Mesendoderm (in vitro differentiated cells): Measurements from ENCODE around the gene JMJD1C.

ENCODE experiments used
- DNase-seq: peaks from one replicate; pipeline ENCODE4 v3.0.0; 2013
- H2AK5ac ChIP-seq: 2 replicates; pipeline ENCODE4 v1.6.1; 2013; ENCODE audit warnings: low read length, inconsistent platforms
- H2BK120ac ChIP-seq: 2 replicates; pipeline ENCODE4 v1.6.1; 2013; ENCODE audit warnings: low read depth, mild to moderate bottlenecking, low read length, moderate library complexity, mixed read lengths
- H2BK15ac ChIP-seq: replicated peaks from 2 replicates; pipeline ENCODE4 v1.6.1; 2013; ENCODE audit warnings: low read depth, mild to moderate bottlenecking, moderate library complexity
- H2BK5ac ChIP-seq: 2 replicates; pipeline ENCODE4 v1.6.1; 2013; ENCODE audit warnings: low read length, inconsistent platforms
- H3K18ac ChIP-seq: 2 replicates; pipeline ENCODE4 v1.6.1; 2013; ENCODE audit warnings: mild to moderate bottlenecking, low read length, mixed read lengths
- H3K23ac ChIP-seq: one replicate; pipeline ENCODE4 v1.6.1; 2013; ENCODE audit warnings: low read length
- H3K27ac ChIP-seq: 2 replicates; pipeline ENCODE4 v1.5.1; 2013; ENCODE audit warnings: low read depth, mild to moderate bottlenecking, inconsistent platforms, low read length, moderate library complexity
- H3K27me3 ChIP-seq: 2 replicates; pipeline ENCODE4 v1.6.1; 2013; ENCODE audit warnings: low read length, control low read depth, mild to moderate bottlenecking, inconsistent platforms; ENCODE audit not compliant: insufficient read depth, poor library complexity
- H3K36me3 ChIP-seq: 2 replicates; pipeline ENCODE4 v1.6.1; 2013; ENCODE audit warnings: low read length, inconsistent platforms; ENCODE audit not compliant: control insufficient read depth, insufficient read depth
- H3K4ac ChIP-seq: one replicate; pipeline ENCODE4 v1.6.1; 2013; ENCODE audit warnings: low read depth, mild to moderate bottlenecking, low read length, moderate library complexity
- H3K4me1 ChIP-seq: 2 replicates; pipeline ENCODE4 v1.6.1; 2013; ENCODE audit warnings: low read depth, low read length, inconsistent platforms; ENCODE audit not compliant: control insufficient read depth
- H3K4me2 ChIP-seq: 2 replicates; pipeline ENCODE4 v1.6.1; 2013; ENCODE audit warnings: low read length
- H3K4me3 ChIP-seq: 2 replicates; pipeline ENCODE4 v1.5.1; 2013; ENCODE audit warnings: mild to moderate bottlenecking, low read length
- H3K56ac ChIP-seq: one replicate; pipeline ENCODE4 v1.6.1; 2013; ENCODE audit warnings: low read length
- H3K79me1 ChIP-seq: 2 replicates; pipeline ENCODE4 v1.6.1; 2013; ENCODE audit warnings: low read length, inconsistent platforms
- H3K79me2 ChIP-seq: 2 replicates; pipeline ENCODE4 v1.6.1; 2013; ENCODE audit warnings: mild to moderate bottlenecking, low read length; ENCODE audit not compliant: control insufficient read depth, insufficient read depth
- H3K9ac ChIP-seq: 2 replicates; pipeline ENCODE4 v1.6.1; 2013; ENCODE audit warnings: low read length, inconsistent platforms
- H4K5ac ChIP-seq: one replicate; pipeline ENCODE4 v1.6.1; 2013; ENCODE audit warnings: low read length
- H4K8ac ChIP-seq: one replicate; pipeline ENCODE4 v1.6.1; 2013; ENCODE audit warnings: low read depth, mild to moderate bottlenecking, control low read depth, low read length, moderate library complexity
- WGBS: extraction: QIAGEN DNeasy Blood & Tissue Kit; methylation state at CpG from one replicate; pipeline ENCODE4 v1.1.7; 2013; ENCODE audit warnings: low lambda C conversion rate, missing lambda C conversion rate; ENCODE audit not compliant: insufficient coverage; ENCODE audit errors: extremely low coverage; 5-methylcytosine and 5-hydroxymethylcytosine counted together

The JMJD1C gene

GRCh38 chr10:63275094-63275493 lies 190.7 kb downstream of the JMJD1C start:
- no peaks in the 10 kb centered on the region for H3K36me3 ChIP-seq
- peaks cover 2% of the 10 kb centered on the region for H3K79me1 ChIP-seq
- H3K9ac ChIP-seq, result no peak overlapping the region
- no peak overlapping the region for H3K23ac ChIP-seq
- no CpG with 5 or more reads among the region's 3 CpGs for WGBS
- no peak overlapping the region for H2BK15ac ChIP-seq
- H3K18ac ChIP-seq, result no peak overlapping the region
- no peak overlapping the region for H3K27ac ChIP-seq
- no peak overlapping the region for H2BK120ac ChIP-seq
- peaks cover 11% of the 10 kb centered on the region for H3K79me2 ChIP-seq
- H3K4me2 ChIP-seq, result no peak overlapping the region
- no peak overlapping the region for H3K56ac ChIP-seq
- H3K27me3 ChIP-seq, result no peaks in the 10 kb centered on the region
- no peak overlapping the region for H3K4me3 ChIP-seq
- no peaks in the 10 kb centered on the region for H3K4me1 ChIP-seq
- DNase-seq, result no peak
- H2BK5ac ChIP-seq, result no peak overlapping the region
- H4K5ac ChIP-seq, result no peak overlapping the region
- H4K8ac ChIP-seq, result no peak overlapping the region
- H2AK5ac ChIP-seq, result no peak overlapping the region
- no peak overlapping the region for H3K4ac ChIP-seq

- no peak overlapping the region for H2BK15ac ChIP-seq
- no peaks in the 10 kb centered on the region for H3K4me1 ChIP-seq
- H3K36me3 ChIP-seq, result no peaks in the 10 kb centered on the region
- H4K8ac ChIP-seq, result no peak overlapping the region
- H3K27ac ChIP-seq, result no peak overlapping the region
- no peak for DNase-seq
- H2BK5ac ChIP-seq, result no peak overlapping the region
- H2AK5ac ChIP-seq, result no peak overlapping the region
- no peak overlapping the region for H4K5ac ChIP-seq
- H3K79me2 ChIP-seq, result peaks cover 10% of the 10 kb centered on the region
- no peak overlapping the region for H3K23ac ChIP-seq
- H3K18ac ChIP-seq, result no peak overlapping the region
- no peak overlapping the region for H3K4me3 ChIP-seq
- no peak overlapping the region for H2BK120ac ChIP-seq
- H3K27me3 ChIP-seq, result no peaks in the 10 kb centered on the region
- no peak overlapping the region for H3K4me2 ChIP-seq
- no peak overlapping the region for H3K4ac ChIP-seq
- H3K9ac ChIP-seq, result no peak overlapping the region
- peaks cover 2% of the 10 kb centered on the region for H3K79me1 ChIP-seq
- no peak overlapping the region for H3K56ac ChIP-seq
Measured at GRCh38 chr10:63273577-63273976, 192.2 kb downstream of the JMJD1C start.

- Histone ChIP-seq H3K18ac (no peak overlapping the region), H3K4me3 (peak overlapping the region; percentile 52), H4K8ac (no peak overlapping the region), H3K4me1 (no peaks in the 10 kb centered on the region), H2AK5ac (no peak overlapping the region), H3K4ac (peak overlapping the region; percentile 79), H3K79me1 (peaks cover 2% of the 10 kb centered on the region), H3K23ac (no peak overlapping the region), H4K5ac (no peak overlapping the region), H2BK5ac (no peak overlapping the region), H3K9ac (peak overlapping the region; percentile 65), H2BK120ac (no peak overlapping the region), H2BK15ac (no peak overlapping the region), H3K27ac (peak overlapping the region; percentile 41), H3K79me2 (peaks cover 15% of the 10 kb centered on the region), H3K56ac (peak overlapping the region; percentile 75), H3K36me3 (no peaks in the 10 kb centered on the region), H3K27me3 (no peaks in the 10 kb centered on the region), H3K4me2 (peak overlapping the region; percentile 63)
- peak; percentile 98 for DNase-seq
- WGBS, result no CpG with 5 or more reads among the region's 17 CpGs
Measured at GRCh38 chr10:63268798-63269503, 196.8 kb downstream of the JMJD1C start.

GRCh38 chr10:63268149-63268797 lies 197.5 kb downstream of the JMJD1C start:
- peak overlapping the region; percentile 63 for H3K4me2 ChIP-seq
- no peaks in the 10 kb centered on the region for H3K27me3 ChIP-seq
- peak; percentile 55 for DNase-seq
- H3K4ac ChIP-seq, result no peak overlapping the region
- H3K36me3 ChIP-seq, result no peaks in the 10 kb centered on the region
- 100% methylated on average over 1 of the region's 3 CpGs for WGBS
- H3K9ac ChIP-seq, result peak overlapping the region; percentile 65
- no peak overlapping the region for H4K5ac ChIP-seq
- no peak overlapping the region for H2BK120ac ChIP-seq
- H2BK15ac ChIP-seq, result no peak overlapping the region
- peak overlapping the region; percentile 75 for H3K56ac ChIP-seq
- H3K4me3 ChIP-seq, result peak overlapping the region; percentile 52
- H3K79me2 ChIP-seq, result peaks cover 15% of the 10 kb centered on the region
- no peak overlapping the region for H2BK5ac ChIP-seq
- no peak overlapping the region for H2AK5ac ChIP-seq
- no peak overlapping the region for H4K8ac ChIP-seq
- H3K23ac ChIP-seq, result no peak overlapping the region
- H3K18ac ChIP-seq, result no peak overlapping the region
- H3K27ac ChIP-seq, result peak overlapping the region; percentile 41
- H3K4me1 ChIP-seq, result no peaks in the 10 kb centered on the region
- no peaks in the 10 kb centered on the region for H3K79me1 ChIP-seq

- DNase-seq, result peak; percentile 91
- Histone ChIP-seq H2AK5ac (no peak overlapping the region), H3K79me1 (no peaks in the 10 kb centered on the region)
Measured at GRCh38 chr10:63267414-63268148, 198.2 kb downstream of the JMJD1C start.

More at GRCh38 chr10:63267414-63268148, 198.2 kb downstream of the JMJD1C start:
- Histone ChIP-seq H3K4me1 (no peaks in the 10 kb centered on the region), H3K27ac (no peak overlapping the region), H3K9ac (peak overlapping the region; percentile 64), H3K36me3 (no peaks in the 10 kb centered on the region), H3K23ac (no peak overlapping the region), H4K8ac (no peak overlapping the region), H2BK5ac (no peak overlapping the region), H2BK15ac (no peak overlapping the region), H4K5ac (no peak overlapping the region), H3K79me2 (peaks cover 16% of the 10 kb centered on the region), H3K18ac (no peak overlapping the region), H3K4ac (no peak overlapping the region), H2BK120ac (no peak overlapping the region), H3K4me2 (no peak overlapping the region), H3K4me3 (peak overlapping the region; percentile 56), H3K56ac (peak overlapping the region; percentile 82), H3K27me3 (no peaks in the 10 kb centered on the region)
- whole genome bisulfite sequencing, result no CpG with 5 or more reads among the region's 6 CpGs
